GM12872 (cell line): ENCODE data around the gene ZSCAN25.

Experiments used
- CTCF ChIP-seq: IDR thresholded peaks from 3 replicates; pipeline ENCODE4 v1.5.1; 2011; ENCODE audit warnings: low read depth, mild to moderate bottlenecking, low read length, moderate library complexity; ENCODE audit not compliant: insufficient read depth

The ZSCAN25 gene

GRCh38 chr7:99628471-99629465, 12.0 kb downstream of the ZSCAN25 start:
- no peak for TF ChIP-seq CTCF

GRCh38 chr7:99629643-99630042, 12.9 kb downstream of the ZSCAN25 start:
- no peak for TF ChIP-seq CTCF

- peak; percentile 23; the same call in 2 of the 3 replicates for TF ChIP-seq CTCF
These were observed 14.8 kb downstream of the ZSCAN25 start for GRCh38 chr7:99631295-99632109.

- TF ChIP-seq CTCF: no peak
These were observed 22.0 kb downstream of the ZSCAN25 start for GRCh38 chr7:99638731-99639130.

- no peak for TF ChIP-seq CTCF
These were observed 22.5 kb downstream of the ZSCAN25 start for GRCh38 chr7:99639267-99639666.

- TF ChIP-seq CTCF: no peak
These were observed 25.3 kb downstream of the ZSCAN25 start for GRCh38 chr7:99642027-99642426.

- TF ChIP-seq CTCF: no peak
These were observed 26.7 kb downstream of the ZSCAN25 start for GRCh38 chr7:99643464-99643863.
